ENCODE measurements around the gene CLASRP. TPM values are rescaled to one million over a fixed set of nuclear protein-coding genes. Genes with fewer than 3 reads are reported as not detected.
A peak's percentile ranks its signal among the peaks of the same experiment; 100 is the strongest.

The CLASRP gene
- total and polyA plus RNA-seq, 2 of the 8 experiments (the other 6 are each of a cell fraction or from before 2014, with no cell fraction given): 22.3 to 71.7 TPM

DNA sequence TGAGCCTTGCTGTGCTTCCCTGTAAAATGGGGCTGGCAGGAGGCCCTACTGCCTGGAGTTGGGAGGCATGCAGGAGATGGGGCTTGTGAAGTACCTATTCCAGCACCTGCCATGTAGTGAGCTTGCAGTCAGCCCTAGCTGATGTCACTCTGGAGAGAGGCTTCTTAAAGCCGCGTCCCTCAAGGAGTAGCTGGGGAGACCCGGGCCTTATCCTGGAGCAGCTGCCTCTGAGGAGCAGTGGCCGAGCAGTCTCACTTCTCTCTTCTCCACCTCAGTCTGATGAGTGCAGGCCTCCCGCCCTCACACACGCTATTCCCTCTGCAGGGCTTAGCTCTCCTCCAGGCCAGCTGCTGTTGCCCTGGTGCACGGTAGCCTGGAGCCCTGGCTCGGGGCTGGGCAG lies 18.0 kb downstream of the CLASRP start:
- Histone ChIP-seq H3K23ac (ENCODE audit: insufficient read length) (no peak overlapping the region), H3K18ac (ENCODE audit: extremely low read depth, low read length) (no peak overlapping the region), H4K20me1 (replicated peaks in 1 of 2; ENCODE audit: control insufficient read depth in 1 of 2, insufficient read depth in 2 of 2, low read length in 2 of 2) (peaks cover 10 to 19% of the 10 kb centered on the region in 2 experiments), H3K27ac (ENCODE audit: low read depth, low read length) (no peak overlapping the region), H3K4me3 (ENCODE audit: extremely low read depth in 1 of 4, insufficient read depth in 2 of 4, low read depth in 3 of 4, low read length in 4 of 4) (no peak overlapping the region), H3K4me1 (replicated peaks in 1 of 4; ENCODE audit: control insufficient read depth in 3 of 4, insufficient read depth in 4 of 4, low read length in 3 of 4) (peaks cover 0 to 4% (median 1%) of the 10 kb centered on the region in 4 experiments; a peak in 4 of 7 replicates), H4K91ac (replicated peaks; ENCODE audit: insufficient read length, low read length) (no peak overlapping the region), H3K4ac (replicated peaks; ENCODE audit: insufficient read length, low read depth, low read length) (no peak overlapping the region), H3K4me2 (ENCODE audit: insufficient read depth in 1 of 2, low read depth in 2 of 2, low read length in 2 of 2) (no peak overlapping the region), H3K9me3 (ENCODE audit: insufficient read depth in 2 of 2, low read depth in 1 of 2, low read length in 1 of 2) (no peaks in the 10 kb centered on the region), H4K5ac (ENCODE audit: insufficient read length, low read depth, low read length) (no peak overlapping the region), H2BK15ac (ENCODE audit: low read length) (no peak overlapping the region), H4K8ac (ENCODE audit: extremely low read depth, insufficient read depth, low read length) (peak overlapping the region; percentile 39; the same call in 1 of the 2 replicates), H3K14ac (ENCODE audit: insufficient read length) (no peak overlapping the region), H2BK12ac (ENCODE audit: low read depth, low read length) (no peak overlapping the region), H2AK5ac (ENCODE audit: low read depth, low read length) (no peak overlapping the region), H3K56ac (replicated peaks; ENCODE audit: insufficient read length, low read depth, low read length) (no peak overlapping the region), H3K23me2 (ENCODE audit: low read depth, low read length) (peaks cover 2% of the 10 kb centered on the region; the same call in 1 of the 2 replicates), H3K27me3 (replicated peaks in 1 of 4; ENCODE audit: control insufficient read depth in 3 of 4, extremely low read depth in 1 of 4, insufficient read depth in 3 of 4, low read length in 3 of 4) (no peaks in the 10 kb centered on the region), H3K9ac (replicated peaks in 1 of 4; ENCODE audit: extremely low read depth in 1 of 4, low read depth in 3 of 4, low read length in 3 of 4) (no peak overlapping the region), H3K36me3 (ENCODE audit: control insufficient read depth in 2 of 4, insufficient read depth in 4 of 4, low read length in 3 of 4) (peaks cover 12 to 69% (median 45%) of the 10 kb centered on the region in 4 experiments; a peak in 7 of 8 replicates), H2BK20ac (ENCODE audit: low read length) (no peak overlapping the region), H2BK120ac (replicated peaks; ENCODE audit: low read depth, low read length) (no peak overlapping the region), H2AFZ (ENCODE audit: low read length) (no peak overlapping the region), H3K79me2 (ENCODE audit: control insufficient read depth in 1 of 2, insufficient read depth in 2 of 2, low read length in 2 of 2) (peaks cover 0 to 6% of the 10 kb centered on the region in 2 experiments; a peak in 2 of 4 replicates), H3K79me1 (ENCODE audit: low read depth, low read length) (peaks cover 7% of the 10 kb centered on the region), H2BK5ac (ENCODE audit: low read depth, low read length) (no peak overlapping the region)
- DNase-seq (ENCODE audit: low read depth in 1 of 2, low spot score in 2 of 2) (no peak), FAIRE-seq (no peak)
- ChIA-PET CTCF (ENCODE audit: partially characterized antibody) (interaction anchor here (0.7 to 4.3 kb wide), 12 partner anchors 9 to 130 kb away, joined by 3 to 85 read pairs (median 4); partner anchors contain the start of genes CLASRP, PPP1R37 and RELB), POLR2A (ENCODE audit: partially characterized antibody) (interaction anchor here (1.0 to 1.5 kb wide), 3 partner anchors 9 to 208 kb away, joined by 3 to 6 read pairs (median 4); no protein-coding TSS in a partner anchor)
- WGBS, 2 experiments (ENCODE audit: extremely low coverage in 1 of 2, insufficient coverage in 1 of 2, insufficient read length in 1 of 2, insufficient replicate concordance in 2 of 2, low coverage in 1 of 2, low lambda C conversion rate in 2 of 2, missing lambda C conversion rate in 1 of 2): 95% methylated on average over 8 of the region's 8 CpGs; no CpG with 5 or more reads in 1 of the 2 experiments
- TF ChIP-seq ASH2L (IDR thresholded peaks at IDR 0.05; ENCODE audit: low read length) (no peak), CEBPB (IDR thresholded peaks at IDR 0.05; ENCODE audit: low read depth, low read length) (no peak), SAP30 (IDR thresholded peaks at IDR 0.05; ENCODE audit: insufficient read depth, insufficient replicate concordance, low read length) (no peak), KDM4A (IDR thresholded peaks at IDR 0.05; ENCODE audit: low read depth, low read length, severe bottlenecking) (no peak), EGR1 (IDR thresholded peaks at IDR 0.05; ENCODE audit: borderline replicate concordance, low read depth, low read length) (no peak), CHD1 (IDR thresholded peaks at IDR 0.05; ENCODE audit: low read depth, low read length) (no peak), SRF (IDR thresholded peaks at IDR 0.05; ENCODE audit: low read depth, low read length) (no peak), RFX5 (IDR thresholded peaks at IDR 0.05; ENCODE audit: borderline replicate concordance, low read depth, low read length) (no peak), CTBP2 (IDR thresholded peaks at IDR 0.05; ENCODE audit: borderline replicate concordance, insufficient read depth, insufficient read length, low read length) (no peak), POU5F1 (IDR thresholded peaks at IDR 0.05; ENCODE audit: low read depth, low read length) (no peak), GABPA (IDR thresholded peaks at IDR 0.05; ENCODE audit: borderline replicate concordance, insufficient read depth, low read length) (no peak), RXRA (IDR thresholded peaks at IDR 0.05; ENCODE audit: insufficient read depth, low read depth, low read length) (no peak)
- TF ChIP-seq, protein P1, sequence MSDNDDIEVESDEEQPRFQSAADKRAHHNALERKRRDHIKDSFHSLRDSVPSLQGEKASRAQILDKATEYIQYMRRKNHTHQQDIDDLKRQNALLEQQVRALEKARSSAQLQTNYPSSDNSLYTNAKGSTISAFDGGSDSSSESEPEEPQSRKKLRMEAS (IDR thresholded peaks at IDR 0.05): no peak

Measured in H1 (cell line).